Measurements from ENCODE around the gene NAPA.

- TF ChIP-seq POLR2AphosphoS5 (IDR thresholded peaks at IDR 0.05) (no peak), POLR2A (IDR thresholded peaks at IDR 0.05) (no peak)
- TF ChIP-seq, protein P1, sequence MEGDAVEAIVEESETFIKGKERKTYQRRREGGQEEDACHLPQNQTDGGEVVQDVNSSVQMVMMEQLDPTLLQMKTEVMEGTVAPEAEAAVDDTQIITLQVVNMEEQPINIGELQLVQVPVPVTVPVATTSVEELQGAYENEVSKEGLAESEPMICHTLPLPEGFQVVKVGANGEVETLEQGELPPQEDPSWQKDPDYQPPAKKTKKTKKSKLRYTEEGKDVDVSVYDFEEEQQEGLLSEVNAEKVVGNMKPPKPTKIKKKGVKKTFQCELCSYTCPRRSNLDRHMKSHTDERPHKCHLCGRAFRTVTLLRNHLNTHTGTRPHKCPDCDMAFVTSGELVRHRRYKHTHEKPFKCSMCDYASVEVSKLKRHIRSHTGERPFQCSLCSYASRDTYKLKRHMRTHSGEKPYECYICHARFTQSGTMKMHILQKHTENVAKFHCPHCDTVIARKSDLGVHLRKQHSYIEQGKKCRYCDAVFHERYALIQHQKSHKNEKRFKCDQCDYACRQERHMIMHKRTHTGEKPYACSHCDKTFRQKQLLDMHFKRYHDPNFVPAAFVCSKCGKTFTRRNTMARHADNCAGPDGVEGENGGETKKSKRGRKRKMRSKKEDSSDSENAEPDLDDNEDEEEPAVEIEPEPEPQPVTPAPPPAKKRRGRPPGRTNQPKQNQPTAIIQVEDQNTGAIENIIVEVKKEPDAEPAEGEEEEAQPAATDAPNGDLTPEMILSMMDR (IDR thresholded peaks at IDR 0.05) = no peak
Observed at GRCh38 chr19:47461876-47462275, 53.0 kb downstream of the NAPA start.

All from stomach (tissue), 4 donors.